GM12878 (cell line): ENCODE measurements around the gene VCAM1. TPM values are rescaled to one million over a fixed set of nuclear protein-coding genes. Genes with fewer than 3 reads are reported as not detected.

Experiments
- ATAC-seq: fragments of 200-7000 bp; cut with Tn5 transposase; 3 replicates; pipeline ENCODE4 v1.9.1; 2020; ENCODE audit warnings: mild to moderate bottlenecking, moderate library complexity
- BruUV-seq: library from RNA; stranded (reverse); fragments of 400-500 nt; replicated peaks from 2 replicates; lab custom pipeline; 2021; lab: Mats Ljungman, UMichigan
- CTCF ChIA-PET: fragments of 300-600 bp; sonication (Branson Sonifier 250); formaldehyde crosslinking; extraction: SDS; loops from one replicate; lab custom pipeline; 2021; ENCODE audit warnings: inconsistent platforms; lab: Yijun Ruan, JAX
- POLR2A ChIA-PET: fragments of 350-600 bp; formaldehyde crosslinking; extraction: SDS; loops from one replicate; lab custom pipeline; 2021; ENCODE audit warnings: inconsistent platforms; lab: Charles Lee
- RAD21 ChIA-PET: fragments of 300-600 bp; sonication (Branson Sonifier 250); formaldehyde crosslinking; loops from one replicate; lab custom pipeline; 2023; ENCODE audit warnings: antibody characterized with exemption; ENCODE audit not compliant: unreplicated experiment; lab: Charles Lee
- SMC1A ChIA-PET: fragments of 300-600 bp; sonication (Branson Sonifier 250); formaldehyde crosslinking; loops from one replicate; lab custom pipeline; 2023; ENCODE audit not compliant: unreplicated experiment, uncharacterized antibody; lab: Charles Lee
- DNase-seq: peaks from one replicate; pipeline ENCODE4 v3.0.0-alpha.2; 2011; ENCODE audit warnings: low read depth, low spot score
- FAIRE-seq: peaks from 3 replicates; lab custom pipeline; 2011; peaks lifted over from hg19 to GRCh38; lab: Jason Lieb, UNC
- H2AFZ ChIP-seq: 2 replicates; pipeline ENCODE4 v1.6.0; 2011; ENCODE audit warnings: low read depth, low read length, control low read depth; ENCODE audit not compliant: control insufficient read depth
- H3K27ac ChIP-seq: 2 replicates; pipeline ENCODE4 v1.5.1; 2011; ENCODE audit warnings: control low read depth; ENCODE audit not compliant: control insufficient read depth, insufficient read depth
- H3K27me3 ChIP-seq, 2 experiments: replicated peaks in 1 of 2; 2 replicates each; pipeline versions ENCODE4 v1.6.0 to v1.6.1; 2011; ENCODE audit warnings: low read length in 1 of 2; ENCODE audit not compliant: control insufficient read depth in 2 of 2, insufficient read depth in 2 of 2
- H3K36me3 ChIP-seq, 2 experiments: 2 replicates each; pipeline ENCODE4 v1.5.1; 2011; ENCODE audit warnings: low read length in 1 of 2; ENCODE audit not compliant: control insufficient read depth in 2 of 2, insufficient read depth in 2 of 2
- H3K4me1 ChIP-seq: 2 replicates; pipeline ENCODE4 v1.6.1; 2011; ENCODE audit warnings: mild to moderate bottlenecking, low read length, moderate library complexity, mixed read lengths; ENCODE audit not compliant: control insufficient read depth, insufficient read depth
- H3K4me2 ChIP-seq: 2 replicates; pipeline ENCODE4 v1.6.0; 2011; ENCODE audit warnings: control low read depth; ENCODE audit not compliant: control insufficient read depth, insufficient read depth
- H3K4me3 ChIP-seq: fragments of 200-600 bp; sonication (generic); 2 replicates; pipeline ENCODE4 v1.5.1; 2016
- H3K79me2 ChIP-seq: 2 replicates; pipeline ENCODE4 v1.6.0; 2011; ENCODE audit warnings: low read length; ENCODE audit not compliant: control insufficient read depth, insufficient read depth
- H3K9ac ChIP-seq: 2 replicates; pipeline ENCODE4 v1.8.0; 2011; ENCODE audit warnings: low read length, control low read depth, mixed read lengths; ENCODE audit not compliant: control insufficient read depth, insufficient read depth
- H3K9me3 ChIP-seq: replicated peaks from 3 replicates; pipeline ENCODE4 v1.5.1; 2011; ENCODE audit warnings: mild to moderate bottlenecking, low read length; ENCODE audit not compliant: control insufficient read depth, insufficient read depth
- H4K20me1 ChIP-seq: 2 replicates; pipeline ENCODE4 v1.6.0; 2011; ENCODE audit not compliant: control insufficient read depth, insufficient read depth
- ASH2L ChIP-seq: fragments of 300-600, 200-600 bp; sonication (generic); IDR thresholded peaks from 2 replicates; pipeline ENCODE4 v1.6.1; 2017; ENCODE audit warnings: low read depth, mild to moderate bottlenecking, borderline replicate concordance
- BHLHE40 ChIP-seq, 2 experiments: fragments of 450-650 bp in 1 of 2; IDR thresholded peaks; 2 replicates each; pipeline ENCODE4 v1.6.1; 2011 to 2017; ENCODE audit warnings: low read depth in 2 of 2, borderline replicate concordance in 1 of 2, improper control_type of control experiment in 1 of 2, low read length in 1 of 2, mild to moderate bottlenecking in 1 of 2
- ETV6 ChIP-seq, 2 experiments: fragments of 450-650 bp in 1 of 2; IDR thresholded peaks in 1 of 2; conservative IDR thresholded peaks in 1 of 2; 2 replicates each; pipeline ENCODE4 v1.6.1; 2014; ENCODE audit warnings: antibody characterized with exemption in 1 of 2, borderline replicate concordance in 1 of 2, low read depth in 1 of 2, mild to moderate bottlenecking in 1 of 2, moderate library complexity in 1 of 2
- NFYA ChIP-seq: IDR thresholded peaks from 2 replicates; pipeline ENCODE4 v1.6.1; 2011; ENCODE audit warnings: low read depth, mild to moderate bottlenecking, low read length, improper control_type of control experiment, borderline replicate concordance
- POLR2AphosphoS2 ChIP-seq: IDR thresholded peaks from 2 replicates; pipeline ENCODE4 v1.6.1; 2011; ENCODE audit warnings: low read depth, mild to moderate bottlenecking, low read length, improper control_type of control experiment, moderate library complexity
- RAD21 ChIP-seq: IDR thresholded peaks from 2 replicates; pipeline ENCODE4 v1.6.1; 2011; ENCODE audit warnings: mild to moderate bottlenecking, low read depth, low read length, moderate library complexity; ENCODE audit not compliant: insufficient read depth
- RB1 ChIP-seq: fragments of 450-650 bp; formaldehyde crosslinking; IDR thresholded peaks from 2 replicates; pipeline ENCODE4 v1.6.1; 2017; ENCODE audit warnings: mild to moderate bottlenecking, borderline replicate concordance
- RELA ChIP-seq: fragments of 450-650 bp; IDR thresholded peaks from 2 replicates; pipeline ENCODE4 v1.8.0; 2014; ENCODE audit warnings: borderline replicate concordance; ENCODE audit not compliant: partially characterized antibody
- RUNX3 ChIP-seq: IDR thresholded peaks from 2 replicates; pipeline ENCODE4 v1.6.1; 2012; ENCODE audit warnings: low read length, inconsistent platforms
- SP1 ChIP-seq: IDR thresholded peaks from one replicate; pipeline ENCODE4 v1.6.1; 2011; ENCODE audit warnings: low read depth, low read length
- SPI1 ChIP-seq: IDR thresholded peaks from 2 replicates; pipeline ENCODE4 v1.6.1; 2011; ENCODE audit warnings: low read depth, mild to moderate bottlenecking, low read length, moderate library complexity, borderline replicate concordance; ENCODE audit not compliant: insufficient read depth
- STAT1 ChIP-seq: fragments of 450-650 bp; conservative IDR thresholded peaks from 2 replicates; pipeline ENCODE4 v1.6.1; 2014; ENCODE audit warnings: antibody characterized with exemption, mild to moderate bottlenecking
- STAT3 ChIP-seq: IDR thresholded peaks from 2 replicates; pipeline ENCODE4 v1.6.1; 2011; ENCODE audit warnings: low read depth, low read length, improper control_type of control experiment
- YBX1 ChIP-seq: fragments of 450-650 bp; IDR thresholded peaks from 2 replicates; pipeline ENCODE4 v1.6.1; 2016; ENCODE audit warnings: antibody characterized with exemption
- ZBED1 ChIP-seq: IDR thresholded peaks from 2 replicates; pipeline ENCODE4 v1.6.1; 2016; ENCODE audit warnings: borderline replicate concordance
- ZNF217 ChIP-seq: fragments of 450-650 bp; IDR thresholded peaks from 2 replicates; pipeline ENCODE4 v1.6.1; 2017; ENCODE audit warnings: antibody characterized with exemption, mild to moderate bottlenecking
- ZNF24 ChIP-seq: fragments of 450-650 bp; IDR thresholded peaks from 2 replicates; pipeline ENCODE4 v1.6.1; 2017; ENCODE audit warnings: antibody characterized with exemption, mild to moderate bottlenecking
- ZNF274 ChIP-seq: IDR thresholded peaks from one replicate; pipeline ENCODE4 v1.8.0; 2011; ENCODE audit not compliant: insufficient read length, insufficient read depth
- ZNF622 ChIP-seq: fragments of 450-650 bp; IDR thresholded peaks from 2 replicates; pipeline ENCODE4 v1.6.1; 2017; ENCODE audit warnings: mild to moderate bottlenecking, inconsistent platforms
- ZZZ3 ChIP-seq: IDR thresholded peaks from 2 replicates; pipeline ENCODE4 v1.6.1; 2011; ENCODE audit warnings: low read depth; ENCODE audit not compliant: control insufficient read depth, insufficient read length
- WGBS: methylation state at CpG from one replicate; pipeline ENCODE4 v1.1.6; 2016; ENCODE audit warnings: low lambda C conversion rate; ENCODE audit not compliant: insufficient replicate concordance, insufficient coverage; ENCODE audit errors: missing lambda C conversion rate; 5-methylcytosine and 5-hydroxymethylcytosine counted together
- in situ Hi-C: fragments of 300-500 bp; cut with MboI; formaldehyde crosslinking; loops from 9 replicates; pipeline ENCODE4 v1.14.3; 2018; ENCODE audit warnings: mixed read lengths
- intact Hi-C: fragments of 100-400 bp; cut with micrococcal nuclease; formaldehyde crosslinking; loops from one replicate; pipeline ENCODE4 v1.14.2; 2022; ENCODE audit not compliant: unreplicated experiment
- polyA plus RNA-seq, 11 experiments: library from polyadenylated mRNA; depleted of rRNA in 4 of 11; unstranded in 6 of 11; stranded (reverse) in 5 of 11; fragments of >200 nt; fragmentation: Nextera tagmentation in 4 of 11; fragmentation: Illumina TruSeq in 1 of 11; extraction: Ambion mirVana in 4 of 11; extraction: Trizol in 1 of 11; gene quantifications; 1 replicate in 1 of 11; 2 replicates in 10 of 11; pipeline versions ENCODE4 v1.2.1 to v1.2.3, GENCODE V29; 2011 to 2016; ENCODE audit warnings: inconsistent platforms in 2 of 11, missing spikeins in 2 of 11, low read depth in 1 of 11
- total RNA-seq, 4 experiments: library from RNA; depleted of rRNA in 3 of 4; stranded (reverse); fragments of >200 nt in 3 of 4; fragmentation: Illumina TruSeq in 1 of 4; extraction: Trizol in 1 of 4; gene quantifications; 2 replicates each; pipeline versions ENCODE4 v1.2.1 to v1.2.3, GENCODE V29; 2013 to 2021
- TF ChIP-seq, protein P1 (sequence below): IDR thresholded peaks from 2 replicates; pipeline ENCODE4 v1.6.1; 2012; ENCODE audit warnings: low read depth, low read length, improper control_type of control experiment

The VCAM1 gene
- total and polyA plus RNA-seq, 10 of the 15 experiments (the other 5 are each of a cell fraction or from before 2014, with no cell fraction given), result 5.0 to 13.6 (median 7.4) TPM

DNA sequence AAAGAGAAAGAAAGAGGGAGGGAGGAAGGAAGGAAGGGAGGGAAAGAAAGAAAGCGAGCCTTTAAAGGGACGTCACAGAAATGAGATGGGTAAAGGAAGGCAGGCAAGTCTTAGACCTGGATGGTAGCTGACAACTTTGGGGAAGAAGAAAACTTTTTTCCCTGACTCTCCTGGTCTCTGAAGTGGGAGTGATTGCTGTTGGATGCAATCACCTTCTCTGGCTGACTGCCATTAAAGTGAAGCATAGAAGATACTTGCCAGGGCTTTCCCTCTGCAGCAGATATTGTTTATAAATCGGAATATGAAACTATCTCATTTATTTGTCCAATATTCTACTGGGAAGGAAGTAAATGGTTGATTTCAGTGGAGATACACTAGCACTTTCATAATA, 27.0 kb downstream of the VCAM1 start (continued):
- TF ChIP-seq YBX1 (no peak), SPI1 (no peak), ZZZ3 (no peak)
- TF ChIP-seq, protein P1, sequence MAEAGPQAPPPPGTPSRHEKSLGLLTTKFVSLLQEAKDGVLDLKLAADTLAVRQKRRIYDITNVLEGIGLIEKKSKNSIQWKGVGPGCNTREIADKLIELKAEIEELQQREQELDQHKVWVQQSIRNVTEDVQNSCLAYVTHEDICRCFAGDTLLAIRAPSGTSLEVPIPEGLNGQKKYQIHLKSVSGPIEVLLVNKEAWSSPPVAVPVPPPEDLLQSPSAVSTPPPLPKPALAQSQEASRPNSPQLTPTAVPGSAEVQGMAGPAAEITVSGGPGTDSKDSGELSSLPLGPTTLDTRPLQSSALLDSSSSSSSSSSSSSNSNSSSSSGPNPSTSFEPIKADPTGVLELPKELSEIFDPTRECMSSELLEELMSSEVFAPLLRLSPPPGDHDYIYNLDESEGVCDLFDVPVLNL, result no peak

DNA sequence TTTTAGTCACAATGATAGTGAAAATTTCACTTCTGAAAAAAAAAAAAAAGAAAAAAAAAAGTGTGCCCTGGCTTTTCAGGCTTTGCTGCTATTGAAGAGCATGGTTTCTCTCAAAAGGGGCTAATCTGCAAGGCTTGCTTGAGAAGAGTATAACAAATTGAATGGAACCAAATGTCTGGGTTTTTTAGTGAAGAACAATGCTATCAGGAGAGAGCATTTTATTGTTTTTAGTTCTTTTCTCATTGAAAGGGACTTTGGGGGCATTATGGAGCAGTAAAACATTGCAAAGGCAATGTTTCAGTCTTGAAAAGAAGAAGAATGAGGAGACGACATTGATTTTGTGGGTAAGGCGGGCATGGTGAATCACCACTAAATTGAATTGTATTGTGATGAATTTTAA, 28.2 kb downstream of the VCAM1 start:
- FAIRE-seq (no peak), DNase-seq (no peak), ATAC-seq (no peak)
- H3K9ac ChIP-seq, result no peak overlapping the region
- no peaks in the 10 kb centered on the region for H3K79me2 ChIP-seq
- H3K4me3 ChIP-seq, result no peak overlapping the region
- no peak overlapping the region for H3K27ac ChIP-seq
- CTCF ChIA-PET, result no interaction called here
- TF ChIP-seq BHLHE40 (IDR thresholded peaks at IDR 0.05; ENCODE audit: borderline replicate concordance in 1 of 2, low read depth in 2 of 2, low read length in 1 of 2), result no peak
- no peak for TF ChIP-seq NFYA
- no peak for TF ChIP-seq ZNF274
- TF ChIP-seq RB1, result no peak
- no peak for TF ChIP-seq STAT3
- no peak for TF ChIP-seq RELA
- TF ChIP-seq ASH2L, result no peak
- no peak for TF ChIP-seq ZNF217
- no peak for TF ChIP-seq ZBED1
- no peak for TF ChIP-seq ZNF622
- no peak for TF ChIP-seq STAT1
- TF ChIP-seq ETV6 (conservative IDR thresholded peaks at IDR 0.05 in 1 of 2, IDR thresholded peaks at IDR 0.05 in 1 of 2; ENCODE audit: borderline replicate concordance in 1 of 2, low read depth in 1 of 2), result no peak
- TF ChIP-seq RUNX3, result no peak
- no peak for TF ChIP-seq RAD21
- TF ChIP-seq SP1, result no peak
- no peak for TF ChIP-seq POLR2AphosphoS2
- TF ChIP-seq ZNF24, result no peak
- POLR2A ChIA-PET, result no interaction called here
- in situ Hi-C loops (no loop called here), intact Hi-C loops (no loop called here)
- BruUV-seq, result no TSS peak
- H3K9me3 ChIP-seq, result no peaks in the 10 kb centered on the region
- H3K4me1 ChIP-seq, result no peaks in the 10 kb centered on the region
- RAD21 ChIA-PET, result no interaction called here
- 73% methylated on average over 2 of the region's 2 CpGs for WGBS
- SMC1A ChIA-PET, result interaction anchor here (1.4 kb wide), 1 partner anchor 27 kb away, joined by 5 read pairs; no protein-coding TSS in a partner anchor
- H2AFZ ChIP-seq, result no peak overlapping the region
- H4K20me1 ChIP-seq, result no peaks in the 10 kb centered on the region
- H3K27me3 ChIP-seq, result no peaks in the 10 kb centered on the region
- H3K4me2 ChIP-seq, result no peak overlapping the region
- H3K36me3 ChIP-seq, result no peaks in the 10 kb centered on the region
